GM12878 (cell line): Measurements from ENCODE around the gene SRXN1. TPM values are rescaled to one million over a fixed set of nuclear protein-coding genes. Genes with fewer than 3 reads are reported as not detected.

ENCODE experiments used
- ATAC-seq: fragments of 200-7000 bp; cut with Tn5 transposase; 3 replicates; pipeline ENCODE4 v1.9.1; 2020; ENCODE audit warnings: mild to moderate bottlenecking, moderate library complexity
- BruUV-seq: library from RNA; stranded (reverse); fragments of 400-500 nt; replicated peaks from 2 replicates; lab custom pipeline; 2021; lab: Mats Ljungman, UMichigan
- CTCF ChIA-PET: fragments of 300-600 bp; sonication (Branson Sonifier 250); formaldehyde crosslinking; extraction: SDS; loops from one replicate; lab custom pipeline; 2021; ENCODE audit warnings: inconsistent platforms; lab: Yijun Ruan, JAX
- POLR2A ChIA-PET: fragments of 350-600 bp; formaldehyde crosslinking; extraction: SDS; loops from one replicate; lab custom pipeline; 2021; ENCODE audit warnings: inconsistent platforms; lab: Charles Lee
- RAD21 ChIA-PET: fragments of 300-600 bp; sonication (Branson Sonifier 250); formaldehyde crosslinking; loops from one replicate; lab custom pipeline; 2023; ENCODE audit warnings: antibody characterized with exemption; ENCODE audit not compliant: unreplicated experiment; lab: Charles Lee
- SMC1A ChIA-PET: fragments of 300-600 bp; sonication (Branson Sonifier 250); formaldehyde crosslinking; loops from one replicate; lab custom pipeline; 2023; ENCODE audit not compliant: unreplicated experiment, uncharacterized antibody; lab: Charles Lee
- DNase-seq: peaks from one replicate; pipeline ENCODE4 v3.0.0-alpha.2; 2011; ENCODE audit warnings: low read depth, low spot score
- FAIRE-seq: peaks from 3 replicates; lab custom pipeline; 2011; peaks lifted over from hg19 to GRCh38; lab: Jason Lieb, UNC
- H2AFZ ChIP-seq: 2 replicates; pipeline ENCODE4 v1.6.0; 2011; ENCODE audit warnings: low read depth, low read length, control low read depth; ENCODE audit not compliant: control insufficient read depth
- H3K27ac ChIP-seq: 2 replicates; pipeline ENCODE4 v1.5.1; 2011; ENCODE audit warnings: control low read depth; ENCODE audit not compliant: control insufficient read depth, insufficient read depth
- H3K27me3 ChIP-seq, 2 experiments: replicated peaks in 1 of 2; 2 replicates each; pipeline versions ENCODE4 v1.6.0 to v1.6.1; 2011; ENCODE audit warnings: low read length in 1 of 2; ENCODE audit not compliant: control insufficient read depth in 2 of 2, insufficient read depth in 2 of 2
- H3K36me3 ChIP-seq, 2 experiments: 2 replicates each; pipeline ENCODE4 v1.5.1; 2011; ENCODE audit warnings: low read length in 1 of 2; ENCODE audit not compliant: control insufficient read depth in 2 of 2, insufficient read depth in 2 of 2
- H3K4me1 ChIP-seq: 2 replicates; pipeline ENCODE4 v1.6.1; 2011; ENCODE audit warnings: mild to moderate bottlenecking, low read length, moderate library complexity, mixed read lengths; ENCODE audit not compliant: control insufficient read depth, insufficient read depth
- H3K4me2 ChIP-seq: 2 replicates; pipeline ENCODE4 v1.6.0; 2011; ENCODE audit warnings: control low read depth; ENCODE audit not compliant: control insufficient read depth, insufficient read depth
- H3K4me3 ChIP-seq: fragments of 200-600 bp; sonication (generic); 2 replicates; pipeline ENCODE4 v1.5.1; 2016
- H3K79me2 ChIP-seq: 2 replicates; pipeline ENCODE4 v1.6.0; 2011; ENCODE audit warnings: low read length; ENCODE audit not compliant: control insufficient read depth, insufficient read depth
- H3K9ac ChIP-seq: 2 replicates; pipeline ENCODE4 v1.8.0; 2011; ENCODE audit warnings: low read length, control low read depth, mixed read lengths; ENCODE audit not compliant: control insufficient read depth, insufficient read depth
- H3K9me3 ChIP-seq: replicated peaks from 3 replicates; pipeline ENCODE4 v1.5.1; 2011; ENCODE audit warnings: mild to moderate bottlenecking, low read length; ENCODE audit not compliant: control insufficient read depth, insufficient read depth
- H4K20me1 ChIP-seq: 2 replicates; pipeline ENCODE4 v1.6.0; 2011; ENCODE audit not compliant: control insufficient read depth, insufficient read depth
- CUX1 ChIP-seq: IDR thresholded peaks from 2 replicates; pipeline ENCODE4 v1.6.1; 2012; ENCODE audit warnings: improper control_type of control experiment, low read depth, low read length; ENCODE audit not compliant: insufficient replicate concordance
- HCFC1 ChIP-seq: fragments of 150-350 bp; IDR thresholded peaks from 2 replicates; pipeline ENCODE4 v1.6.1; 2014; ENCODE audit warnings: low read length
- ZNF622 ChIP-seq: fragments of 450-650 bp; IDR thresholded peaks from 2 replicates; pipeline ENCODE4 v1.6.1; 2017; ENCODE audit warnings: mild to moderate bottlenecking, inconsistent platforms
- WGBS: methylation state at CpG from one replicate; pipeline ENCODE4 v1.1.6; 2016; ENCODE audit warnings: low lambda C conversion rate; ENCODE audit not compliant: insufficient replicate concordance, insufficient coverage; ENCODE audit errors: missing lambda C conversion rate; 5-methylcytosine and 5-hydroxymethylcytosine counted together
- in situ Hi-C: fragments of 300-500 bp; cut with MboI; formaldehyde crosslinking; loops from 9 replicates; pipeline ENCODE4 v1.14.3; 2018; ENCODE audit warnings: mixed read lengths
- intact Hi-C: fragments of 100-400 bp; cut with micrococcal nuclease; formaldehyde crosslinking; loops from one replicate; pipeline ENCODE4 v1.14.2; 2022; ENCODE audit not compliant: unreplicated experiment
- polyA plus RNA-seq, 11 experiments: library from polyadenylated mRNA; depleted of rRNA in 4 of 11; unstranded in 6 of 11; stranded (reverse) in 5 of 11; fragments of >200 nt; fragmentation: Nextera tagmentation in 4 of 11; fragmentation: Illumina TruSeq in 1 of 11; extraction: Ambion mirVana in 4 of 11; extraction: Trizol in 1 of 11; gene quantifications; 1 replicate in 1 of 11; 2 replicates in 10 of 11; pipeline versions ENCODE4 v1.2.1 to v1.2.3, GENCODE V29; 2011 to 2016; ENCODE audit warnings: inconsistent platforms in 2 of 11, missing spikeins in 2 of 11, low read depth in 1 of 11
- total RNA-seq, 4 experiments: library from RNA; depleted of rRNA in 3 of 4; stranded (reverse); fragments of >200 nt in 3 of 4; fragmentation: Illumina TruSeq in 1 of 4; extraction: Trizol in 1 of 4; gene quantifications; 2 replicates each; pipeline versions ENCODE4 v1.2.1 to v1.2.3, GENCODE V29; 2013 to 2021
- TF ChIP-seq, protein P1 (sequence below): fragments of 450-650 bp; IDR thresholded peaks from 2 replicates; pipeline ENCODE4 v1.6.1; 2018; ENCODE audit warnings: mild to moderate bottlenecking, low read depth, moderate library complexity; ENCODE audit not compliant: partially characterized antibody
- TF ChIP-seq, protein P2 (sequence below): fragments of 450-650 bp; IDR thresholded peaks from 2 replicates; pipeline ENCODE4 v1.6.1; 2017; ENCODE audit warnings: antibody characterized with exemption, mild to moderate bottlenecking, moderate library complexity

Gene SRXN1
- total and polyA plus RNA-seq, 10 of the 15 experiments (the other 5 are each of a cell fraction or from before 2014, with no cell fraction given) = 4.1 to 20.5 (median 15.6) TPM

GRCh38 chr20:697826-698225, 44.8 kb upstream of the SRXN1 start:
- ATAC-seq = no peak
- WGBS = 62% methylated on average over 7 of the region's 9 CpGs
- in situ Hi-C loops = no loop called here
- SMC1A ChIA-PET = no interaction called here
- H2AFZ ChIP-seq = no peak overlapping the region
- POLR2A ChIA-PET = no interaction called here
- no peaks in the 10 kb centered on the region for H3K4me1 ChIP-seq
- no TSS peak for BruUV-seq
- TF ChIP-seq ZNF622 (no peak), HCFC1 (no peak), CUX1 (no peak)
- TF ChIP-seq, protein P1, sequence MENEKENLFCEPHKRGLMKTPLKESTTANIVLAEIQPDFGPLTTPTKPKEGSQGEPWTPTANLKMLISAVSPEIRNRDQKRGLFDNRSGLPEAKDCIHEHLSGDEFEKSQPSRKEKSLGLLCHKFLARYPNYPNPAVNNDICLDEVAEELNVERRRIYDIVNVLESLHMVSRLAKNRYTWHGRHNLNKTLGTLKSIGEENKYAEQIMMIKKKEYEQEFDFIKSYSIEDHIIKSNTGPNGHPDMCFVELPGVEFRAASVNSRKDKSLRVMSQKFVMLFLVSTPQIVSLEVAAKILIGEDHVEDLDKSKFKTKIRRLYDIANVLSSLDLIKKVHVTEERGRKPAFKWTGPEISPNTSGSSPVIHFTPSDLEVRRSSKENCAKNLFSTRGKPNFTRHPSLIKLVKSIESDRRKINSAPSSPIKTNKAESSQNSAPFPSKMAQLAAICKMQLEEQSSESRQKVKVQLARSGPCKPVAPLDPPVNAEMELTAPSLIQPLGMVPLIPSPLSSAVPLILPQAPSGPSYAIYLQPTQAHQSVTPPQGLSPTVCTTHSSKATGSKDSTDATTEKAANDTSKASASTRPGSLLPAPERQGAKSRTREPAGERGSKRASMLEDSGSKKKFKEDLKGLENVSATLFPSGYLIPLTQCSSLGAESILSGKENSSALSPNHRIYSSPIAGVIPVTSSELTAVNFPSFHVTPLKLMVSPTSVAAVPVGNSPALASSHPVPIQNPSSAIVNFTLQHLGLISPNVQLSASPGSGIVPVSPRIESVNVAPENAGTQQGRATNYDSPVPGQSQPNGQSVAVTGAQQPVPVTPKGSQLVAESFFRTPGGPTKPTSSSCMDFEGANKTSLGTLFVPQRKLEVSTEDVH = no peak
- TF ChIP-seq, protein P2, sequence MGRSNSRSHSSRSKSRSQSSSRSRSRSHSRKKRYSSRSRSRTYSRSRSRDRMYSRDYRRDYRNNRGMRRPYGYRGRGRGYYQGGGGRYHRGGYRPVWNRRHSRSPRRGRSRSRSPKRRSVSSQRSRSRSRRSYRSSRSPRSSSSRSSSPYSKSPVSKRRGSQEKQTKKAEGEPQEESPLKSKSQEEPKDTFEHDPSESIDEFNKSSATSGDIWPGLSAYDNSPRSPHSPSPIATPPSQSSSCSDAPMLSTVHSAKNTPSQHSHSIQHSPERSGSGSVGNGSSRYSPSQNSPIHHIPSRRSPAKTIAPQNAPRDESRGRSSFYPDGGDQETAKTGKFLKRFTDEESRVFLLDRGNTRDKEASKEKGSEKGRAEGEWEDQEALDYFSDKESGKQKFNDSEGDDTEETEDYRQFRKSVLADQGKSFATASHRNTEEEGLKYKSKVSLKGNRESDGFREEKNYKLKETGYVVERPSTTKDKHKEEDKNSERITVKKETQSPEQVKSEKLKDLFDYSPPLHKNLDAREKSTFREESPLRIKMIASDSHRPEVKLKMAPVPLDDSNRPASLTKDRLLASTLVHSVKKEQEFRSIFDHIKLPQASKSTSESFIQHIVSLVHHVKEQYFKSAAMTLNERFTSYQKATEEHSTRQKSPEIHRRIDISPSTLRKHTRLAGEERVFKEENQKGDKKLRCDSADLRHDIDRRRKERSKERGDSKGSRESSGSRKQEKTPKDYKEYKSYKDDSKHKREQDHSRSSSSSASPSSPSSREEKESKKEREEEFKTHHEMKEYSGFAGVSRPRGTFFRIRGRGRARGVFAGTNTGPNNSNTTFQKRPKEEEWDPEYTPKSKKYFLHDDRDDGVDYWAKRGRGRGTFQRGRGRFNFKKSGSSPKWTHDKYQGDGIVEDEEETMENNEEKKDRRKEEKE = no peak
- TF ChIP-seq, all 136 proteins: peak for 0
- no peak for FAIRE-seq
- Histone ChIP-seq H3K9ac (no peak overlapping the region), H3K4me2 (no peak overlapping the region), H3K36me3 (no peaks in the 10 kb centered on the region), H3K4me3 (no peak overlapping the region), H3K27ac (no peak overlapping the region), H4K20me1 (no peaks in the 10 kb centered on the region), H3K79me2 (no peaks in the 10 kb centered on the region), H3K27me3 (peaks cover 0 to 1% of the 10 kb centered on the region in 2 experiments; a peak in 3 of 4 replicates), H3K9me3 (no peaks in the 10 kb centered on the region)
- ChIA-PET CTCF (no interaction called here), RAD21 (no interaction called here)
- intact Hi-C loops = no loop called here
- no peak for DNase-seq
